ENCODE measurements around the gene ADCY4.

DNA sequence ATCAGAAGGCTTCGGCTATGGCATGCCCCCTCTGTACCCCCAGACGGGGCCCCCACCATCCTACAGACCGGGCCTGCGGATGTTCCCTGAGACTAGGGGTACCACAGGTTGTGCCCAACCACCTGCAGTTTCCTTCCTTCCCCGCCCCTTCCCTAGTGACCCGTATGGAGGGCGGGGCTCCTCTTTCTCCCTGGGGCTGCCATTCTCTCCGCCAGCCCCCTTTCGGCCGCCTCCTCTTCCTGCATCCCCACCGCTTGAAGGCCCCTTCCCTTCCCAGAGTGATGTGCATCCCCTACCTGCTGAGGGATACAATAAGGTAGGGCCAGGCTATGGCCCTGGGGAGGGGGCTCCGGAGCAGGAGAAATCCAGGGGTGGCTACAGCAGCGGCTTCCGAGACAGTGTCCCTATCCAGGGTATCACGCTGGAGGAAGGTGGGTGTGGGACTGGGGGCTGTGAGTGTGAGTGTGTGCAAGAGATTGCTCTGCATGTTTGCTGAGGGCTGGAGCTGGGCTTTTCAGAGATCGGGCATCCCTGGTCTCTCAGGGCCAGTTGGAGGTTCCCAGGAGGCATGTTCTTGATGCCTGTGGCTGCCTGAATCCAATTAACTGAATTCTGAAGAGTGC lies 41.7 kb upstream of the ADCY4 start:
- TF ChIP-seq MLLT10 (CRISPR knock-in tag; IDR thresholded peaks at IDR 0.05) (no peak), ZNF556 (CRISPR knock-in tag; IDR thresholded peaks at IDR 0.05; ENCODE audit: borderline replicate concordance) (no peak), POLR2AphosphoS5 (IDR thresholded peaks at IDR 0.05; ENCODE audit: low read depth, low read length) (no peak), MAX (IDR thresholded peaks at IDR 0.05) (no peak), HNRNPK (IDR thresholded peaks at IDR 0.05; ENCODE audit: low read depth, low read length, poor library complexity, severe bottlenecking) (no peak), CCDC6 (CRISPR knock-in tag; IDR thresholded peaks at IDR 0.05) (no peak), CTCF (CRISPR knock-in tag; IDR thresholded peaks at IDR 0.05) (no peak), KAT7 (CRISPR knock-in tag; IDR thresholded peaks at IDR 0.05; ENCODE audit: borderline replicate concordance) (no peak), RXRA (CRISPR knock-in tag; IDR thresholded peaks at IDR 0.05) (no peak), MBNL3 (CRISPR knock-in tag; conservative IDR thresholded peaks at IDR 0.05) (no peak)
- TF ChIP-seq, protein P1, sequence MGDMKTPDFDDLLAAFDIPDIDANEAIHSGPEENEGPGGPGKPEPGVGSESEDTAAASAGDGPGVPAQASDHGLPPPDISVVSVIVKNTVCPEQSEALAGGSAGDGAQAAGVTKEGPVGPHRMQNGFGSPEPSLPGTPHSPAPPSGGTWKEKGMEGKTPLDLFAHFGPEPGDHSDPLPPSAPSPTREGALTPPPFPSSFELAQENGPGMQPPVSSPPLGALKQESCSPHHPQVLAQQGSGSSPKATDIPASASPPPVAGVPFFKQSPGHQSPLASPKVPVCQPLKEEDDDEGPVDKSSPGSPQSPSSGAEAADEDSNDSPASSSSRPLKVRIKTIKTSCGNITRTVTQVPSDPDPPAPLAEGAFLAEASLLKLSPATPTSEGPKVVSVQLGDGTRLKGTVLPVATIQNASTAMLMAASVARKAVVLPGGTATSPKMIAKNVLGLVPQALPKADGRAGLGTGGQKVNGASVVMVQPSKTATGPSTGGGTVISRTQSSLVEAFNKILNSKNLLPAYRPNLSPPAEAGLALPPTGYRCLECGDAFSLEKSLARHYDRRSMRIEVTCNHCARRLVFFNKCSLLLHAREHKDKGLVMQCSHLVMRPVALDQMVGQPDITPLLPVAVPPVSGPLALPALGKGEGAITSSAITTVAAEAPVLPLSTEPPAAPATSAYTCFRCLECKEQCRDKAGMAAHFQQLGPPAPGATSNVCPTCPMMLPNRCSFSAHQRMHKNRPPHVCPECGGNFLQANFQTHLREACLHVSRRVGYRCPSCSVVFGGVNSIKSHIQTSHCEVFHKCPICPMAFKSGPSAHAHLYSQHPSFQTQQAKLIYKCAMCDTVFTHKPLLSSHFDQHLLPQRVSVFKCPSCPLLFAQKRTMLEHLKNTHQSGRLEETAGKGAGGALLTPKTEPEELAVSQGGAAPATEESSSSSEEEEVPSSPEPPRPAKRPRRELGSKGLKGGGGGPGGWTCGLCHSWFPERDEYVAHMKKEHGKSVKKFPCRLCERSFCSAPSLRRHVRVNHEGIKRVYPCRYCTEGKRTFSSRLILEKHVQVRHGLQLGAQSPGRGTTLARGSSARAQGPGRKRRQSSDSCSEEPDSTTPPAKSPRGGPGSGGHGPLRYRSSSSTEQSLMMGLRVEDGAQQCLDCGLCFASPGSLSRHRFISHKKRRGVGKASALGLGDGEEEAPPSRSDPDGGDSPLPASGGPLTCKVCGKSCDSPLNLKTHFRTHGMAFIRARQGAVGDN (CRISPR knock-in tag; IDR thresholded peaks at IDR 0.05): no peak

Data from HepG2 (cell line).